CD8-positive, alpha-beta memory T cell (primary cell): ENCODE data around the gene ELOA. TPM values are rescaled to one million over a fixed set of nuclear protein-coding genes. Genes with fewer than 3 reads are reported as not detected.

Experiments
- CTCF ChIA-PET: fragments of 350-600 bp; sonication (Branson Sonifier 250); formaldehyde crosslinking; loops from one replicate; lab custom pipeline; 2021; ENCODE audit warnings: antibody characterized with exemption; lab: Charles Lee
- POLR2A ChIA-PET: fragments of 350-600 bp; sonication (Branson Sonifier 250); formaldehyde crosslinking; loops from one replicate; lab custom pipeline; 2021; ENCODE audit warnings: antibody characterized with exemption; lab: Charles Lee
- DNase-seq, 5 donors: peaks; one replicate each; pipeline versions ENCODE4 v3.0.0 to v3.0.0-alpha.2; 2020 to 2022; ENCODE audit warnings: mixed read lengths in 1 of 5
- H3K27ac ChIP-seq: one replicate; pipeline ENCODE4 v1.7.0; 2013; ENCODE audit warnings: low read depth, mild to moderate bottlenecking, low read length, moderate library complexity
- H3K27me3 ChIP-seq: 2 replicates; pipeline ENCODE4 v1.7.0; 2013; ENCODE audit warnings: low read length, mild to moderate bottlenecking; ENCODE audit not compliant: insufficient read depth, poor library complexity, severe bottlenecking
- H3K36me3 ChIP-seq: 2 replicates; pipeline ENCODE4 v1.7.0; 2013; ENCODE audit warnings: mild to moderate bottlenecking, low read length, moderate library complexity; ENCODE audit not compliant: insufficient read depth
- H3K4me1 ChIP-seq: 2 replicates; pipeline ENCODE4 v1.7.0; 2013; ENCODE audit warnings: mild to moderate bottlenecking, low read length, moderate library complexity; ENCODE audit not compliant: insufficient read depth
- H3K4me3 ChIP-seq: 2 replicates; pipeline ENCODE4 v1.7.0; 2013; ENCODE audit warnings: mild to moderate bottlenecking, low read length
- H3K9me3 ChIP-seq: 2 replicates; pipeline ENCODE4 v1.7.0; 2013; ENCODE audit warnings: mild to moderate bottlenecking, low read length
- H3K27ac Mint-ChIP-seq, 8 donors: one replicate each; pipeline ENCODE4 v1.8.0; 2020 to 2021; ENCODE audit warnings: mixed read lengths in 8 of 8, mild to moderate bottlenecking in 6 of 8, inconsistent platforms in 3 of 8, moderate library complexity in 3 of 8
- H3K27me3 Mint-ChIP-seq, 2 donors: one replicate each; pipeline ENCODE4 v1.8.0; 2020 to 2021; ENCODE audit warnings: mixed read lengths in 2 of 2, mild to moderate bottlenecking in 1 of 2, moderate library complexity in 1 of 2
- H3K36me3 Mint-ChIP-seq, 3 donors: one replicate each; pipeline ENCODE4 v1.8.0; 2020 to 2021; ENCODE audit warnings: mixed read lengths in 3 of 3, inconsistent platforms in 1 of 3, mild to moderate bottlenecking in 1 of 3
- H3K4me1 Mint-ChIP-seq, 3 donors: one replicate each; pipeline ENCODE4 v1.8.0; 2020 to 2021; ENCODE audit warnings: mixed read lengths in 3 of 3, inconsistent platforms in 1 of 3, mild to moderate bottlenecking in 1 of 3
- H3K4me3 Mint-ChIP-seq, 7 donors: one replicate each; pipeline ENCODE4 v1.8.0; 2020 to 2021; ENCODE audit warnings: mixed read lengths in 7 of 7, mild to moderate bottlenecking in 6 of 7, moderate library complexity in 4 of 7, inconsistent platforms in 2 of 7
- H3K9me3 Mint-ChIP-seq, 5 donors: one replicate each; pipeline ENCODE4 v1.8.0; 2020 to 2022; ENCODE audit warnings: mixed read lengths in 5 of 5, mild to moderate bottlenecking in 3 of 5, moderate library complexity in 2 of 5, inconsistent platforms in 1 of 5
- polyA plus RNA-seq: library from polyadenylated mRNA; unstranded; fragments of 300-500 nt; fragmentation: Illumina TruSeq; gene quantifications from one replicate; pipeline ENCODE4 v1.2.3, GENCODE V29; 2021
- total RNA-seq, 2 experiments: library from RNA; stranded (reverse); gene quantifications; one replicate each; pipeline ENCODE4 v1.2.3, GENCODE V29; 2021

Gene ELOA
- total and polyA plus RNA-seq, 3 experiments from 2014 or later = 32.3 to 69.0 (median 64.1) TPM

- Mint-ChIP-seq H3K9me3 (no peaks in the 10 kb centered on the region), H3K27me3 (no peaks in the 10 kb centered on the region), H3K4me3 (peak overlapping the region in 1 of 7 donors; percentile 2), H3K4me1 (peaks cover 21 to 43% (median 23%) of the 10 kb centered on the region in 3 donors), H3K27ac (peak overlapping the region in 1 of 8 donors; percentile 53), H3K36me3 (peaks cover 0 to 48% (median 0%) of the 10 kb centered on the region in 3 donors)
- Histone ChIP-seq H3K9me3 (no peaks in the 10 kb centered on the region), H3K36me3 (no peaks in the 10 kb centered on the region), H3K27me3 (no peaks in the 10 kb centered on the region), H3K4me1 (peaks cover 33% of the 10 kb centered on the region), H3K27ac (no peak overlapping the region), H3K4me3 (no peak overlapping the region)
- CTCF ChIA-PET = no interaction called here
- DNase-seq = no peak
- POLR2A ChIA-PET = interaction anchor here (1.3 kb wide), 1 partner anchor 16 kb away, joined by 3 read pairs; no protein-coding TSS in a partner anchor
Measured at GRCh38 chr1:23795676-23796465, 52.6 kb downstream of the ELOA start.

GRCh38 chr1:23796466-23797271 is 53.4 kb downstream of the ELOA start:
- Mint-ChIP-seq H3K4me3 (peak overlapping the region in 2 of 7 donors; percentile 32 to 52), H3K9me3 (no peaks in the 10 kb centered on the region), H3K27me3 (no peaks in the 10 kb centered on the region), H3K36me3 (peaks cover 0 to 41% (median 0%) of the 10 kb centered on the region in 3 donors), H3K4me1 (peaks cover 19 to 40% (median 20%) of the 10 kb centered on the region in 3 donors), H3K27ac (peak overlapping the region in 3 of 8 donors; percentile 38 to 80 (median 66))
- no peak for DNase-seq
- H3K36me3 ChIP-seq = no peaks in the 10 kb centered on the region
- no peak overlapping the region for H3K27ac ChIP-seq
- H3K4me3 ChIP-seq = no peak overlapping the region
- ChIA-PET POLR2A (interaction anchor here (1.3 kb wide), 1 partner anchor 17 kb away, joined by 3 read pairs; no protein-coding TSS in a partner anchor), CTCF (no interaction called here)
- no peaks in the 10 kb centered on the region for H3K27me3 ChIP-seq
- peaks cover 35% of the 10 kb centered on the region for H3K4me1 ChIP-seq
- H3K9me3 ChIP-seq = no peaks in the 10 kb centered on the region

DNA sequence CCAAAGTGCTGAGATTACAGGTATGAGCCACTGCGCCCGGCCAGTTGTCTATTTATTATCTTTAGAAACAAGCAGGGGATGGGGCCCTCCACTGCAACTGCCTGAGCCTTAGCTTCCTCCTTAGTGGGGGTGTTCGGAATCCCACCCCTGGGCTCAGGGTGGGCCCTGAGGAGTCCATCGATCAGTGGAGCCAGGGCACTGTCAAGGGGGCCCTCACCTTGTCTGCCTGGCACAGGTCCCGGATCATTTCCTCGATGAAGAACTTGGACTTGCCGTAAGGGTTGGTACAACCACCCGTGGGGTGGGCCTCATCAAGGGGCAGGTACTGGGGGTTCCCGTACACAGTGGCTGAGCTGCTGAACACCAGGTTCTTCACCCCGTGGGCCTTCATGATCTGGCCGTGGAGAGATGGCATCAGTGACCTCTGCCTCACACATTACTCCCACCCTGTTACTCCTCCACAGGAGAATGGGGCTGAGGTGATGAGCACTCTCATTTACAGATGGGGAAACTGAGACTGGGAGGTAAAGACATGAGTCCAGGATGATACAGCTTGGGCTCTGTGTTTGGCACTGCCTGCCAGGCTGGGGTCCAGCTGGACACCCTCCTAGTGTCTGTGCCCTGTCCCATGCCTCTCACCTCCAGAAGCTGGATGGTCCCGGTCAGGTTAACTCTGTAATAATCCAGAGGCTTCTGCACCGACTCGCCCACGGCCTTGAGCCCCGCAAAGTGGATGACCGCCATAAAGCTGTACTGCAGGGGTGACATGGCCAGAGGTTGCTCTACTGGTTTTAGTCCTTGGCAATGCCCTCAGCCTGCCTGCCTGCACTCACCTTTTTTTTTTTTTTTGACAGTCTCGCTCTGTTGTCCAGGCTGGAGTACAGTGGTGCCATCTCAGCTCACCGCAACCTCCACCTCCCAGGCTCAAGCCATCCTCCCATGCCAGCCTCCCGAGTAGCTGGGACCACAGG is 54.5 kb downstream of the ELOA start:
- Histone ChIP-seq H3K36me3 (no peaks in the 10 kb centered on the region), H3K4me1 (peaks cover 26% of the 10 kb centered on the region), H3K9me3 (no peaks in the 10 kb centered on the region), H3K27ac (no peak overlapping the region), H3K4me3 (no peak overlapping the region), H3K27me3 (no peaks in the 10 kb centered on the region)
- Mint-ChIP-seq H3K4me1 (peaks cover 15 to 30% (median 19%) of the 10 kb centered on the region in 3 donors), H3K27ac (peak overlapping the region in 5 of 8 donors; percentile 37 to 80 (median 66)), H3K27me3 (no peaks in the 10 kb centered on the region), H3K9me3 (no peaks in the 10 kb centered on the region), H3K4me3 (peak overlapping the region in 1 of 7 donors; percentile 52), H3K36me3 (peaks cover 0 to 40% (median 0%) of the 10 kb centered on the region in 3 donors)
- ChIA-PET CTCF (interaction anchor here (1.3 kb wide), 2 partner anchors 9 to 119 kb away, joined by 3 to 4 read pairs; no protein-coding TSS in a partner anchor), POLR2A (interaction anchor here (0.6 to 2.6 kb wide), 2 partner anchors 9 to 19 kb away, joined by 3 to 10 read pairs; partner anchors contain the start of gene PITHD1)
- no peak for DNase-seq

DNA sequence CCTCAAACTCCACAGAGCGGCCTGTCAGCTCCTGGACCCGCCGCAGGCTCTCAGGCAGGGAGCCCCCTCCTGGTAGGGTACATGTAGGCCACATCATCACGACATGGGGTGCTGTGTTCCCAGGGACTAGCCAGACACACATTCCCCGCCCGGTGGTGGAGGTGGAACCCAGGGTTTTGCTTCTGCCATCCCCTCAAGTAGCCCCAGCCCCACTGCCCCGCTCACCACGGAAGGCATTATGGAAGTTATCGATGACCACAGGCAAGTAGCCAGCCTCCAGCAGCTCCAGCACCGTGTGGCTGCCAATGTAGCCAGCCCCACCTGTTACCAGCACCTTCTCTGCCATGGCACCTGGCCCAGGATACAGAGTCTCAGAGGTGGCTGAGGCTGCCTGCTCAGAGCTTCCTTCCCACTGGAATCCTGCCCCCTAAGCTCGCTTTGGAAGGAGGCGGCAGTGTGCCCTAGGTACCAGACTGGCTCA is 55.4 kb downstream of the ELOA start:
- Histone ChIP-seq H3K36me3 (no peaks in the 10 kb centered on the region), H3K4me1 (peaks cover 20% of the 10 kb centered on the region), H3K4me3 (no peak overlapping the region), H3K27me3 (no peaks in the 10 kb centered on the region), H3K9me3 (no peaks in the 10 kb centered on the region), H3K27ac (no peak overlapping the region)
- ChIA-PET POLR2A (interaction anchor here (0.9 to 2.6 kb wide), 2 partner anchors 20 to 27 kb away, joined by 4 to 10 read pairs; partner anchors contain the start of genes HMGCL and PITHD1), CTCF (interaction anchor here (1.3 kb wide), 2 partner anchors 10 to 118 kb away, joined by 3 to 4 read pairs; no protein-coding TSS in a partner anchor)
- Mint-ChIP-seq H3K9me3 (no peaks in the 10 kb centered on the region), H3K4me1 (peaks cover 13 to 24% (median 19%) of the 10 kb centered on the region in 3 donors), H3K27ac (peak overlapping the region in 5 of 8 donors; percentile 50 to 70 (median 57)), H3K27me3 (no peaks in the 10 kb centered on the region), H3K4me3 (peak overlapping the region; percentile 58 to 96 (median 91)), H3K36me3 (peaks cover 0 to 36% (median 0%) of the 10 kb centered on the region in 3 donors)
- DNase-seq = no peak

DNA sequence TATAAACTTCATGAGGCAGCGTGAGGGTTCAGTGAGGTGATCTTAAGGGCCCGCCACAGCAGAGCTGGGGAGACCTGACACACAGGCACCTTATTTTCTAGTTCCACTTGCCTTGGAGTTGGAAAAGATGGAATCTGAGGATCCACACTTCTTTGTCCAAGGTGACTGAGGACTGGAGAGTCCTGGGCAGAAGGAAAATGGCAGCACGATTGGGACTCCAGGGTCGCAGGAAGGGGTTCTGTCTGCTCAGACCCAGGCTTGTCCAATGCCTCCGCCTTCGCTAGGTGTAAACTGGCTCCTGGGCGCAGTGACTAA is 55.9 kb downstream of the ELOA start:
- Mint-ChIP-seq H3K27me3 (no peaks in the 10 kb centered on the region), H3K4me1 (peaks cover 13 to 24% (median 19%) of the 10 kb centered on the region in 3 donors), H3K4me3 (peak overlapping the region; percentile 85 to 97 (median 91)), H3K36me3 (peaks cover 0 to 39% (median 0%) of the 10 kb centered on the region in 3 donors), H3K9me3 (no peaks in the 10 kb centered on the region), H3K27ac (peak overlapping the region in 6 of 8 donors; percentile 43 to 82 (median 64))
- H3K9me3 ChIP-seq = no peaks in the 10 kb centered on the region
- H3K4me3 ChIP-seq = peak overlapping the region; percentile 70
- H3K36me3 ChIP-seq = no peaks in the 10 kb centered on the region
- no peak for DNase-seq
- peak overlapping the region; percentile 85 for H3K27ac ChIP-seq
- CTCF ChIA-PET = interaction anchor here (1.3 to 1.6 kb wide), 2 partner anchors 8 to 117 kb away, joined by 3 to 8 read pairs; partner anchors contain the start of gene LYPLA2
- H3K27me3 ChIP-seq = no peaks in the 10 kb centered on the region
- peaks cover 20% of the 10 kb centered on the region for H3K4me1 ChIP-seq
- POLR2A ChIA-PET = interaction anchor here (0.9 to 2.6 kb wide), 2 partner anchors 20 to 26 kb away, joined by 4 to 10 read pairs; partner anchors contain the start of genes HMGCL and PITHD1

GRCh38 chr1:23799570-23800399 is 56.5 kb downstream of the ELOA start:
- POLR2A ChIA-PET = interaction anchor here (0.6 to 2.9 kb wide), 6 partner anchors 8 to 242 kb away, joined by 3 to 20 read pairs (median 7); partner anchors contain the start of genes HMGCL, LYPLA2, PITHD1 and PNRC2
- peaks cover 15 to 24% (median 19%) of the 10 kb centered on the region in 3 donors for H3K4me1 Mint-ChIP-seq

More at GRCh38 chr1:23799570-23800399, 56.5 kb downstream of the ELOA start:
- Mint-ChIP-seq H3K9me3 (no peaks in the 10 kb centered on the region), H3K36me3 (peaks cover 0 to 37% (median 0%) of the 10 kb centered on the region in 3 donors), H3K4me3 (peak overlapping the region; percentile 85 to 97 (median 91)), H3K27me3 (no peaks in the 10 kb centered on the region), H3K27ac (peak overlapping the region; percentile 66 to 96 (median 90))
- peak overlapping the region; percentile 85 for H3K27ac ChIP-seq
- DNase-seq = peak in 1 of 5 donors; percentile 24
- no peaks in the 10 kb centered on the region for H3K9me3 ChIP-seq
- H3K27me3 ChIP-seq = no peaks in the 10 kb centered on the region
- peak overlapping the region; percentile 70 for H3K4me3 ChIP-seq
- H3K36me3 ChIP-seq = no peaks in the 10 kb centered on the region
- H3K4me1 ChIP-seq = peaks cover 20% of the 10 kb centered on the region
- CTCF ChIA-PET = interaction anchor here (1.6 to 1.8 kb wide), 2 partner anchors 8 to 28 kb away, joined by 4 to 8 read pairs; partner anchors contain the start of gene LYPLA2
